GM19351 (cell line): ENCODE results near the gene VIPR2.

Experiments used
- ATAC-seq: cut with Tn5 transposase; IDR thresholded peaks from one replicate; pipeline ENCODE4 v1.9.1; 2021; ENCODE audit warnings: mild to moderate bottlenecking, moderate library complexity; ENCODE audit not compliant: unreplicated experiment

VIPR2 gene

DNA sequence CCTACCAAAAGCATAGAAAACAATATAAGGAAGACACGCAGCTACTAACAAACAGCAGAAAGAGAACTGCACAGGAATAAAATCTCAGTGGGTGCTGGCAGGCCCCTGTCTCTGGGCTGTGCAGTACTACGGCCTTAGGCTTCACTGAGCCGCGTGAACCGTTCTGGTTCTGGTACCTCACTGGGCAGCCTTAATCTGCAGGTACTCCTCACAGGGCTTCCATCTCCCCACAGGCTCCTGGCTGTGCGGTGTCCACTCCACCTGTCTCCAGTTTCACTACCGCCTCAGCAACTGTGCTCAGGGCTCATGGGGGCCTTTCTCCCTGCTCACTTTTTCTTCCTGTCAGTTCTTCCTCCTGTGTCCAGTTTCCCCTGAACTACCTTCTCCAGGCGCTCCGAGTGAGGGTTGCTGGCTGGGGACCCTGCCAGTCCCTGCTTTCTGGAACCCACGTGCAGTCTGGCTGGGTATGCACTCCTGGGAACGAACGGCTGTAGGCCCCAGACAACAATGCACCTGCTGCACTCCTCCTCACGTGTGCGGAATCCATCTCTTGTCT lies 75.7 kb downstream of the VIPR2 start:
- ATAC-seq = no peak

DNA sequence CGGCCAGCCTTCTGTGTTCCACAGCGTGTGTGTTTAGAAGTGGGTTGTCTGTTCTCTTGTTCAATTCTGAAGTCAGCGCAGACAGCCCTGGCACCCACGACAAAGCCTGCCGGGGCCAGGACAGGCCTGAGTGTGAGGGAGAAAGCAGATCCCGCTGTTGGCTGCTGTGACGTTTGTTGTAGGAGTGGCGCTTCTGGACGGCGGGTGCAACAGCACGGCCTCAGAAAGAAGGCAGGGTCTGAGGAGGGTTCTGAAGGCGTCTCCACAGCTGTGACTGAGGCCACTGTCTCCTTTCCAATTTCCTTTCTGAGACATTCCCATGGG lies 76.2 kb downstream of the VIPR2 start:
- no peak for ATAC-seq

DNA sequence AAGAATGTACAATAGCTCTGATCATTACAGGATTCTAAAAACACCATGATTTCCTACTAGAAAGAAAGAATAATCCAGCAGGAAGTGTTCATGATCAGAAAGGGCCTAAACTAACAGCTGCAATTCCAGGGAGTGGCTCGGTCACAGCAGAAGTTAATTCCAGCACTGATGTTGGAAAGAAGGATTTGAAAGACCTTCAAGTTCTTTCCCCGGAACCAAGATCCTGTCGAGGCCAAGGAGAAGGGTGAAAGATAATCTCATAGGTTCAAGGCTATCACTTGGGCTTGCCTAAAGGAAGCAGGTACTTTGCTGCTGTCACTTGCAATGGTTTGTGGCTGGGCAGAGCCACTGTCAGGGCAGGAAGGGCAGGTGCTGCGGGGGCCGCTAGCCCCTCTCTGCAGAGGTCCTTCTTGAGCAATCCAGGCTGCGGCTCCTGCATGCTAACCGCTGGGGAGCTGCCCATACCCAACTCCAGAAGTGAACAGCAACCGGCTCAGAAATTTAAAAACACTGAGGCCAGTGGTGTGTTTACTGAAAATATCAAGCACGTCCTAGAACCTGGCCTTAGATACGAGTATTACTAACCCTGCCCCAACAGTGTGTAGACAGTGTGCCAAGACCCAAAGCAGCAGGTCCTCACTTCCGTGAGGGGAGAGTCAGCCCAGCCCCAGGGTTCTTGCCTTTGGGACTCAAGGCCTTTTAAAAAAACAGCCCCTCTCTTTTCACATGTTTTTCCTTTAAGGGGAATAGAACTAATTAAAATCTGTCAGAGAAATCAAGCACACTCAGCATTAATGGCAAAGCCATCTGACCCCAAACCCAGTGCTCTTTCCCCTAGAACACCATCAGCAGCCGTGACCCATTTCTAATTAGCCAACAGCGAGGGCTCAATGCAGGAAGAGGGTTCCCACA lies 76.8 kb downstream of the VIPR2 start:
- no peak for ATAC-seq

DNA sequence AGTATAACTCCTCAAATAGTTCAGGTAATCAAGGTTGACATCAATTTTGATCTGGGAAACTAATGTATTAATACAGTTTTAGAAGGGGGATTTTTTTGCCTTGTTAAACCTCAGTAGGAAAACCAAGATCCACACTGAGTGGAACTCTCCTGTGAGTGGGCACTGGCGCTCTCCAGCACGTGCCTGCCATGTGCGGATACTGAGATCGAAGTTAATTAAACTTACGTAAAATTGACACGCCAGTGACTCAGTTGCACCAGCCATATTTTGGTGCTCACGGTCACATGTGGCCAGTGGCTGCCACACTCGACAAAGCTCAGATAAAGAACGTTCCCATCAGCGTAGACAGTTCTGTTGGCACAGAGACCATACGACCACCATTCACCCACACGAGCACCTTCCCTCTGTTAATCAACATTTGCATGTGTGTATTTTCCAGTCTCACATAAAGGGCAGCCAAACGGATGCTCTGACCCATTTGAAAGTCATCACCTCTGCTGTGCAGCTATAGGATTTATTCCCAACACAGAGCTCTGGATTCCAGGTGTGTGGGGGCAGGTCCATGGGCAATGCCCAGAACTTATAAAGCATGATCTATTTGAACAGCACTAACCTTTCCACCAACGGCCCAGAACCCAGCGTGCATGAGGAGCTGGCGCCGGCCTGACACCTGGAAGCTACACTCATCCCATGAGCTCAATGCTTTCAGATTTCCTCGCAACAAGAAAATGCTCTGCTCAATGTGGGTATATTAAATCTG lies 77.7 kb downstream of the VIPR2 start:
- ATAC-seq = no peak

DNA sequence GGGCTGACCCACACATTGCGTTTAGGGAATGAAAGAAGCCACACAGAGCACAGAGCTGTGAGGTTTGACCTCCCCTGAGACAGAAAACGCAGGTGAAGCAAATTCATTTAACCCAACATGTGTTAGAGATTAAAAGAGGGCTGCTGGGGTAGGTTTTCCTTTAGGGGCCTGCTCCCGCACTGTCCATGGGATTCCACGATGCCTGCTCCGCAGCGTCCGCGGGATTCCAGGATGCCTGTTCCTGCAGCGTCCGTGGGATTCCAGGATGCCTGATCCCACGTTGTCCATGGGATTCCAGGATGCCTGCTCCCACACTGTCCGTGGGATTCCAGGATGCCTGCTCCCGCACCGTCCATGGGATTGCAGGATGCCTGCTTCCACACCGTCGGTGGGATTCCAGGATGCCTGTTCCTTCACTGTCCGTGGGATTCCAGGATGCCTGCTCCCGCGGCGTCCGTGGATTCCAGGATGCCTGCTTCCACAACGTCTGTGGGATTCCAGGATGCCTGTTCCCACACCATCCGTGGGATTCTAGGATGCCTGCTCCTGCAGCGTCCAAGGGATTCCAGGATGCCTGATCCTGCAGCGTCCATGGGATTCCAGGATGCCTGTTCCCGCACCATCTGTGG lies 78.7 kb downstream of the VIPR2 start:
- ATAC-seq = no peak

DNA sequence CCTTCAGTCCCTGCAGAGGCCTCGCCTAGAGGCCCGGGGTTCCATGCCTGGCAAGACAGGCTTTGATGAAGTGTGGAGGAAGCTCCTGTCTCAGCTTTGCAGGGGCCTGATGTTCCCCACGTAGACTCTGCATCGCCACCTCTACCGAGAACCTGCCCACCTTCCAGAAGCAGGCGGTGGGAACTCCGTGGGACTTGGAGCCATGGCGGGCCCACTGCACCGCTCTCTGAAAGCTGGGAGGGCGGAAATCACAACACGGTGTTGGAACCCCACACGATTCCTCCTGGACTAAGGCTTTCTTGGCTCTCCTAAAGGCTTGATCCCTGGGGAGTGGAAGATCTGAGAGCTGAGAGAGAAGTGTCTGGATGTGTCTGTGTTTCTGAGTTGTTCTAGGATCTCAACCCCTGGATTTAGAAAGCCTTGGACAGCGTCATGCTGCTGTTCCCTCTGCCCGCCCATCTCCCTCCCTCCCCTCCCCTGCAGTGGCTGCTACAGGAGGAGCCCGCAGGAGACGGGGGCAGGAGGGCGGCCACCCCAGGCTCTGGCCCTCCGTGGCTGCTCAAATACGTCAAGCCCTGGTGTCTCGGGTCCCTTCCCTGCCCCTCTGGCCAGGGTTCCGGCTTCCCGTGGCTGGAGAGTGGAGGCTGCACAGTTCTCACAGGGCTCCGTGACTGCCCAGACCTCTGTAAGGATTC lies 79.7 kb downstream of the VIPR2 start:
- ATAC-seq = no peak

DNA sequence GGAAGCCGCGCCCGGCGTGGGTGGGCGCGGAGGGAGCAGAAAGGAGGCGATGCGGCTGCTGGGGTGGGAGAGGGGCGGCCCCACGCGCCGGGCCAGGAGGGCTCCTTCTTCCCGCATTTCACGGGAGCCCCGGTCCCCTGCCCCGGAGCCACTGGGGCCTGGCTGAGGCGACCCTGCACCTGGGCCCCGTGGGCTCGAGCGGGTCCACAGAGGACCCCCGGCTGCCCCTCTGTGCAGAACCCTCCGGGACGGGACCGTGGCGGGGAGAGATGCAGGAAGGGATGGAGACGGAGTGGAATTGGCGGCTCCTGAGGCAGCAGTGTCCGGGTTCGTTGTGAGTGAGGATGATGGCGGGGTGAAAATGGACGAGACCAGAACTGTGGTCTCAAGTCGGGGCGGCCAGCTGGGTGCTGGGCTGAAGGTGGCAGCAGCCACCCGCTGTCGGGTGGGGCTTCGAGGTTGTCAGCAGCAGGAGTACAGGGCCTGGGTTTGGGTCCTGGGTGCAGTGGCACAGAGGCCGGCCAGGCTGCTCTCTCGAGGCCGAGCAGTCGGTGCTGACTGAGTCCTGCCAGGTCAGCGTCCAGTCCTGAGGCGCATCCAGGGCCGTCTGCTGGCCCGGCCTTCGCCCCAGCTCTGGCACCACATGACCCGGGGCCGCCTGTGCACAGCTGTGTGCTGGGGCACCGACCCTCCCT lies 80.4 kb downstream of the VIPR2 start:
- no peak for ATAC-seq

DNA sequence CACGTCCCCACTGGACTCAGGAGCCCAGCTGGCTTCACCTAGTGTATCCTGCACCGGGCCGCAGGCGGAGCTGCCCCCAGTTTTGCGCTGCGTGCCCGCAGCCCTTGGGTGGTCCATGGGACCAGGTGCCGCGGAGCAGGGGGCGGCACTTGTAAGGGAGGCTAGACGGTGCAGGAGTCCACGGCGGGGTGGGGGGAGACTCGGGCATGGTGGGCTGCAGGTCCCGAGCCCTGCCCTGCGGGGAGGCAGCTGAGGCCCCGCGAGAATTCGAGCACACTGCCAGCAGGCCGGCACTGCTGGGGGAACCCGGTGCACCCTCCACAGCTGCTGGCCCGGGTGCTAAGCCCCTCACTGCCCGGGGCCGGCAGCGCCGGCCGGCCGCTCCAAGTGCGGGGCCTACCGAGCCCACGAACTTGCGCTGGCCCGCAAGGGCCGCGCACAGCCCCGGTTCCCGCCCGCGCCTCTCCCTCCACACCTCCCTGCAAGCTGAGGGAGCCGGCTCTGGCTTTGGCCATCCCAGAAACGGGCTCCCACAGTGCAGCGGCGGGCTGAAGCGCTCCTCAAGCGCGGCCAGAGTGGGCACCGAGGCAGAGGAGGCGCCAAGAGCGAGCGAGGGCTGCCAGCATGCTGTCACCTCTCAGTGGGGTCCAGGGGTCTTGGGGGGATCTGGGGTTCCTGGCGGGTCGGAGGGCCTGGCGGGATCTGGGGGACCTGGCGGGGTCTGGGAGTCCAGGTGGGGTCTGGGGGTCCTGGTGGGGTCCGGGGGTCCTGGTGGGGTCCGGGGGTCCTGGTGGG lies 81.4 kb downstream of the VIPR2 start:
- no peak for ATAC-seq

DNA sequence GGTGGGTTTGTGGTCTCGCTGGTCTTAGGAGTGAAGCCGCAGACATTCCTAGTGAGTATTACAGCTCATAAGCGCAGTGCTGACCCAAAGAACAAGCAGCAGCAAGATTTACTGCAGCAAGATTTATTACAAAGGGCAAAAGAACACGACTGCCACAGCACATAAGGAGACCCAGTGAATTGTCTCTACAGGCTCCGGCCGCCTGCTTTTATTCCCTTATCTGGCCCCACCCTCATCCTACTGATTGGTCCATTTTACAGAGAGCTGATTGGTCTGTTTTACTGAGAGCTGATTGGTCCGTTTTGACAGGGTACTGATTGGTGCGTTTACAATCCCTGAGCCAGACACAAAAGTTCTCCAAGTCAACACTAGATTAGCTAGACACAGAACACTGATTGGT lies 82.1 kb downstream of the VIPR2 start:
- no peak for ATAC-seq

DNA sequence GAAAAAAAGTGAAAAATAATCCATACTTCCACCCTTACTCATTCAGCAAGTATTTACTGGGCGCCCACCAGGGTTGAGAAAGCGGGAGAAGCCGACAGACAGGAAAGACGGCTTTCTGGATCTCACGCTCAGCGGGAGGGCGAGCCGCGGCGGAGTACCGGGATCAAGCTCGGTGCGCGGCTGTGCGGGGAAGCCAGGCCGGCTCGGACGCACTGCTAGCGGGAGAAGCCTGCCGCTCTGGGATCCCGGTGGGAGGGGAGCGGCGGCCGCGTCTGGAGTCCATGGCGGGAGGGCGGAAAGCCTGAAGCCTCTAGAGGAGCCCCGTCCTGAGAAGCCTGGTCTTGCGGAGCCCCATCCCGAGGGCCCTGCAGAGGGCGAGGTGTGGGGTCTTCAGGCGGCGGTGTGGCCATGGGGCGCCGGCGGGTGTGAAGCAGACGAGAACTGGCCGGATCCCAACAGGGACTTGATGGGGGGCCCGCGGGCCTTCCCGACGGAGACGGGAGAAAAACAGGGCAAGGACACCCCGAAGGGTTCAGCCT lies 82.9 kb downstream of the VIPR2 start:
- ATAC-seq = no peak

DNA sequence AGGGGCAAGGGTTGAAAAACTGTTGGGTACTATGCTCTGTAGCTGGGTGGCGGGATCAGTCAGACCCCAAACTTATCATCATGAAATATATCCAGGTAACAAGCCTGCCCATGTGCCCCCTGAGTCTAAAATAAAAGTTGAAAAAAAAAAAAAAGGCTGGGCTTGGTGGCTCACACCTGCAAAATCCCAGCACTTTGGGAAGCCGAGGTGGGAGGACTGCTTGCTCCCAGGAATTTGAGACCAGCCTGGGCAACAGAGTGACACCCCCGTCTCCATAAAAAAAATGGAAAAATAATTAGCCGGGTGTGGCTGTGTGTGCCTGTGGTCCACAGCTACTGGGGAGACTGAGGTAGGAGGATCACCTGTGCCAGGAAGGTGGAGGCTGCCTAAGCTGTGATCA lies 83.5 kb downstream of the VIPR2 start:
- no peak for ATAC-seq

DNA sequence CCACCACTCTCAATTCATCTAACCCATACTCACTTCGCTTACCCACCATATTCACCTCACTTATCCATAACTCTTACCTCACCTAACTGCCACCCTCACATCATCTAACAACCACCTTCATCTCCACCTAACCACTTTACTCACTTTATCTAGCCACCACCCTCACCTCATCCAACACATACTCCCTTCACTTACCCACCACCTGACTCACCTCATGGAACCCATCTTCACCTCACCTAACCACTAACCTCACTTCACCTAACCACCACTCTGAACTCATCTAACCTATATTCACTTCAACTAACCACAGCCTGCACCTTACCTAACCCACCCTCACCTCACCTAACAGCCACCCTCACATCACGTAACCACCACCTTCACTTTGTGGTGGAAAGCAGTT lies 84.2 kb downstream of the VIPR2 start:
- no peak for ATAC-seq

DNA sequence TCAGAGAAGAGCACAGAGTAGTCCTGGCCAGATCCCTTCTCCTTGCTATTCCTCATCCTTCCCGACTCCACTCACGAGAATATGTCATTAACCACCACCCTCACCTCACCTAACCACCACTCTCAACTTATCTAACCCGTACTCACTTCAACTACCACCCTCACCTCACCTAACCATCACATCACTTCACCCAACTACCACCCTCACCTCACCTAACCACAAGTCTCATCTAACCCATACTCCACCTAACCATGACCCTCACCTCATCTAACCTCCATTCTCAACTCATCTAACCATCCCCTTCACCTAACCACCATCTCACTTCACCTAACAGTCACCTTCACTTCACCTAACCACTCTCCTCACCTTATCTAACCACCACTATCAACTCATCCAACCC lies 85.0 kb downstream of the VIPR2 start:
- no peak for ATAC-seq

DNA sequence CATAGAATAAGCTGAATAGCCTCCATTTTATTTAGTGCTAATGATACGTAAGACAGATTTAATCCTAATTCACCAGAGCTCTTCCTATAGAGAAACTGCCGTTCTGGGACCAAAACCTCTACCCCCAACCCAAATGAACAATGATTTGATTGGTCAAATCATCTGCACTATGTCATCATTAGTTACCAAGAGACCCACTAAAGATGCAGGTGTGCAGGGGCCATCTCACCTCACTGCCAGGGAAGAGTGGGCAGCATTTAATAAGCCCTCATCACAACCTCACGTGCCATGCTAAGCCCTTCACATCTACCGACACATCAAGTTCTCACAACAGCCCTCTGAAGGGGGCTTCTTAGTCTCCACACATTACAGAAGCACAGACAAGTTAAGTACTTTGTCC lies 87.0 kb downstream of the VIPR2 start:
- no peak for ATAC-seq

DNA sequence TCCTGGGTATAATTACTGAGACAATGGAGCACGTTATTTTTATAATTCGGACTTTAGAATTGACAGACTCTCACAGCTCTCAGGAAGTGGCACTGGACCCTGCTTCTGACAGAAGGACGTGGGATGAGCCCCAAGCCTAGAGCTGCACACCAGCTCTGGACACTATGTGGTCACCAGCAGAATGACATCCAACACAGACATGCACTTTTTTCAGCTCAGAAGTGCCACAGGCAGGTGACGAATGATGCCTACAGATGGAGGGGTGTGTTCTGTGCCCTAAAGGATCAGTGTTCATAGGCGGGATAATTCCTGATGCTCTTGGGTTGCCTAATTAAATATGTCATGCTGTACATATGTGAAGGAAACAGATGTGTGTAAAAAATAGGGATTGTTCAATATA lies 87.9 kb downstream of the VIPR2 start:
- ATAC-seq = no peak

DNA sequence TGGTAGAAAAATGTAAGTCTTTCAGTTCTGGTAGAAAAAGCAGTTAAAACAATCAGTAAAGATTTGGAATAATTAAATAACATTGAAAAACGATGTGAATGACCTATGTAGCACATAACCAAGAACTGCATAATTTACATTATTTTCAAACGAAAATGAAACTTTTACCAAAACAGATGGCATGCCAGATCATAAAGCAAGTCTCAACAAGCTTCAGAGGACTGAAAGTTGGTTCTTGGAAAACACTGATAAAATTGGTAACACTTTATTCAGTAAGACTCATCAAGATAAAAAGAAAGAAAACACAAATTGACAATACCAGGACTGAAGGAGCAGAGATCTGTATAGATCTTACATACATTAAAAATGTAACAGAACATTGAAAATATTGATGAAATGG lies 92.8 kb downstream of the VIPR2 start:
- ATAC-seq = no peak

DNA sequence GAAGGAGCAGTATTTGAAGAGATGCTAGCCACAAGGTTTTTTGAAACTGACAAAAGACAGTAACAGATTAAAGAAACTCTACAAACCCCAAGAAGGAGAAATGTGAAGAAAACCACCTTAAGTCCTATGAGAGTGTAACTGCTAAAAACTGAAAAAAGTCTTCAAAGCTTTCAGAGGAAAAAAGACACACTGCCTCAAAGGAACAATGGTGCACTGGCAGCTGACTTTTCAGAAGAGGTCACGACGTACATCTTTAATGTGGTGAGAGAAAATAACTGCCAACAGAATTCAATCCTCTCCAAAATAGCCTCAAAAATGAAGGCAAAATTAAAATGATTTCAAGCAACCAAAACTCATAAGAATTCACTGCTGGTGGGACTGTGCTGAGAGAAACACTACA lies 94.0 kb downstream of the VIPR2 start:
- ATAC-seq = no peak

DNA sequence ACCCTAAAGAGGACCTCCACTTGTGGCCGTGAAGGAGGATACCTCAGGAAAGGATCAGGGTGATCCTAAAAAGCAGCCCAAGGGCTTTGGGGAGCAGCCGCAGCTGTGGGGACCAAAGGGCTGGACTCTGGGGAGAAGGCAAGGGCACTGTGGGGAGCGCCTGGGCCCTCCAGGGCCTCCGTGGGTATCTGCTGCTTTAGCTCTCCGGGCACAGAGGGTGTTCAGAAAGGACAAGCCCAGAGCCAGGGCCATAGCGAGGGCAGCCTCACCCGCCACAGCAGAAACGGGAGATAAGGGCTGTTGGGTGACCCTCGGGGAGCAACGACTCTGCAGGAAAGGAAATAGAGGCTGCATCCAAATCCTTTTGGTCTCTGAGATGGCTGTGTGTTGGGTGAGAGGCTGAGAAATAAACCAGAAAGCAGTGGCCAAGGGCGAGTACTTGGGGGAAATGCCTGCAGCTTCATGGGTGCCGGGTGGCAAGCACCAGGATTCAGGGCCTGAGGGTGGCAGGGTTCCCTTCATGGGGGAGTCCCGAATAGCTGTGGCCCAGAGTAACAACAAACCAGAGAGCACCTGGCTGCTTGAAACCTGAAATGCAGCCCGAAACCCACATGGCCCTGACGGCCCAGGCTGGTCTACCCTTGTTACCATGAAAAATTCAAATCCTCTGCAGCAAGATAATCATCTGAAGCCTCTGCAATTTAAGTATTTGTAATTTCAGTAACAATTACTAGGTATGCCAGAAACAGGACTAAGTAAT lies 95.2 kb downstream of the VIPR2 start:
- ATAC-seq = no peak

DNA sequence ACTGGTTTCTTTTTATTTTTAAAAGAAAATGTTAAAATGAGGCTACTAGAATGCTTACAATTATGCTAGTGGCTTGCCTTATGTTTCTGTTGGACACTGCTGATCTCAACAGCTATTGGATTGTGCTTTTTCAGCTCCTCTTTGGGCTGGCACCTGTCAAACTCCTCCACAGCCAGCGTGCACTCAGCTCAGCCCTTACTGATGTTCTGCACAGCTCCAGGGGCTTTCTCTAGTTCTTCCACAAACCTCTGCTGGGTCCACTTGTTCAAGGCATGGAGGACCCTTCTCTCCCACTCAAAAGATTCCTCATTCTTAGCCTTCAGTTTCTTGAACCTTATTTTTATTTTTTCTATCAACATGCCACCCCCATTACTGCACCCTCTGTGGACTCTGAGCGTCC lies 96.0 kb downstream of the VIPR2 start:
- no peak for ATAC-seq
